IMR-90 (cell line): ENCODE measurements around the gene RMND5B. TPM values are rescaled to one million over a fixed set of nuclear protein-coding genes. Genes with fewer than 3 reads are reported as not detected.

Source experiments
- ATAC-seq: fragments of 200-7000 bp; cut with Tn5 transposase; 2 replicates; pipeline ENCODE4 v1.9.1; 2020; ENCODE audit warnings: low read depth, mild to moderate bottlenecking, moderate library complexity
- BruUV-seq: library from RNA; stranded (reverse); fragments of 400-500 nt; replicated peaks from 2 replicates; lab custom pipeline; 2021; lab: Mats Ljungman, UMichigan
- CTCF ChIA-PET: fragments of 300-600 bp; formaldehyde crosslinking; extraction: SDS; loops from one replicate; lab custom pipeline; 2021; ENCODE audit warnings: antibody characterized with exemption; lab: Yijun Ruan, JAX
- POLR2A ChIA-PET: fragments of 300-600 bp; sonication (Branson Sonifier 250); formaldehyde crosslinking; loops from one replicate; lab custom pipeline; 2022; ENCODE audit warnings: antibody characterized with exemption; ENCODE audit not compliant: unreplicated experiment; lab: Charles Lee
- DNase-seq: peaks from one replicate; pipeline ENCODE4 v3.0.0; 2013
- H2AFZ ChIP-seq: replicated peaks from 2 replicates; pipeline ENCODE3; 2013; ENCODE audit warnings: low read length, mild to moderate bottlenecking; ENCODE audit not compliant: poor library complexity
- H2AK5ac ChIP-seq: 2 replicates; pipeline ENCODE4 v1.6.1; 2013; ENCODE audit warnings: low read depth, low read length, inconsistent platforms
- H2AK9ac ChIP-seq: replicated peaks from 2 replicates; pipeline ENCODE3; 2013; ENCODE audit warnings: mild to moderate bottlenecking, low read depth, low read length, moderate library complexity; ENCODE audit not compliant: poor library complexity
- H2BK120ac ChIP-seq: 2 replicates; pipeline ENCODE4 v1.6.1; 2013; ENCODE audit warnings: low read depth, low read length, inconsistent platforms
- H2BK15ac ChIP-seq: 3 replicates; pipeline ENCODE4 v1.6.1; 2013; ENCODE audit warnings: low read depth, low read length, inconsistent platforms
- H2BK20ac ChIP-seq: 2 replicates; pipeline ENCODE4 v1.6.1; 2013; ENCODE audit warnings: low read depth, mild to moderate bottlenecking, inconsistent platforms, low read length, moderate library complexity
- H2BK5ac ChIP-seq: 2 replicates; pipeline ENCODE4 v1.6.1; 2013; ENCODE audit warnings: mild to moderate bottlenecking, low read depth, low read length, inconsistent platforms; ENCODE audit not compliant: poor library complexity, severe bottlenecking
- H3K14ac ChIP-seq: replicated peaks from 2 replicates; pipeline ENCODE4 v1.6.1; 2013; ENCODE audit warnings: low read depth, low read length, inconsistent platforms
- H3K18ac ChIP-seq: 2 replicates; pipeline ENCODE4 v1.6.1; 2013; ENCODE audit warnings: low read depth, low read length, control low read depth
- H3K23ac ChIP-seq: 2 replicates; pipeline ENCODE4 v1.6.1; 2013; ENCODE audit warnings: low read depth, low read length, inconsistent platforms
- H3K27ac ChIP-seq: 2 replicates; pipeline ENCODE4 v1.5.1; 2013; ENCODE audit warnings: mild to moderate bottlenecking, control low read depth, low read length; ENCODE audit not compliant: insufficient read depth
- H3K27me3 ChIP-seq: 2 replicates; pipeline ENCODE4 v1.6.1; 2013; ENCODE audit warnings: low read length; ENCODE audit not compliant: control insufficient read depth, insufficient read depth
- H3K36me3 ChIP-seq: 2 replicates; pipeline ENCODE4 v1.6.1; 2013; ENCODE audit warnings: low read length, mixed read lengths; ENCODE audit not compliant: control insufficient read depth, insufficient read depth
- H3K4ac ChIP-seq: 2 replicates; pipeline ENCODE4 v1.6.1; 2013; ENCODE audit warnings: low read depth, low read length, inconsistent platforms
- H3K4me1 ChIP-seq: 2 replicates; pipeline ENCODE4 v1.6.1; 2013; ENCODE audit warnings: low read length, mixed read lengths; ENCODE audit not compliant: control insufficient read depth, insufficient read depth
- H3K4me2 ChIP-seq: 2 replicates; pipeline ENCODE4 v1.6.1; 2013; ENCODE audit warnings: low read depth, mild to moderate bottlenecking, control low read depth, low read length, moderate library complexity
- H3K4me3 ChIP-seq: 2 replicates; pipeline ENCODE4 v1.5.1; 2013; ENCODE audit warnings: low read depth, mild to moderate bottlenecking, control low read depth, low read length, moderate library complexity; ENCODE audit not compliant: insufficient read depth
- H3K56ac ChIP-seq: 2 replicates; pipeline ENCODE4 v1.6.1; 2013; ENCODE audit warnings: low read length, inconsistent platforms; ENCODE audit not compliant: insufficient read depth; ENCODE audit errors: extremely low read depth
- H3K79me1 ChIP-seq, 2 experiments: 2 replicates each; pipeline ENCODE4 v1.6.1; 2013; ENCODE audit warnings: low read length in 2 of 2, inconsistent platforms in 1 of 2, low read depth in 1 of 2
- H3K9ac ChIP-seq: 2 replicates; pipeline ENCODE4 v1.6.1; 2013; ENCODE audit warnings: low read depth, low read length, control low read depth
- H3K9me1 ChIP-seq: 2 replicates; pipeline ENCODE4 v1.6.1; 2013; ENCODE audit warnings: low read length, inconsistent platforms; ENCODE audit not compliant: insufficient read depth
- H3K9me3 ChIP-seq: 2 replicates; pipeline ENCODE4 v1.6.1; 2013; ENCODE audit warnings: low read length; ENCODE audit not compliant: control insufficient read depth, insufficient read depth
- H4K20me1 ChIP-seq: 2 replicates; pipeline ENCODE4 v1.6.1; 2013; ENCODE audit warnings: low read length, inconsistent platforms; ENCODE audit not compliant: insufficient read depth
- H4K5ac ChIP-seq: 2 replicates; pipeline ENCODE4 v1.6.1; 2013; ENCODE audit warnings: mild to moderate bottlenecking, low read depth, low read length, control low read depth
- H4K8ac ChIP-seq, 2 experiments: 2 replicates each; pipeline ENCODE4 v1.6.1; 2013; ENCODE audit warnings: low read depth in 2 of 2, low read length in 2 of 2, control low read depth in 1 of 2, inconsistent platforms in 1 of 2
- H4K91ac ChIP-seq: 2 replicates; pipeline ENCODE4 v1.6.1; 2013; ENCODE audit warnings: low read depth, low read length, inconsistent platforms; ENCODE audit not compliant: insufficient read depth
- CEBPB ChIP-seq: IDR thresholded peaks from 2 replicates; pipeline ENCODE4 v1.6.1; 2012; ENCODE audit warnings: low read depth, low read length, improper control_type of control experiment
- CHD1 ChIP-seq: IDR thresholded peaks from 2 replicates; pipeline ENCODE4 v1.6.1; 2012; ENCODE audit warnings: low read depth, low read length, improper control_type of control experiment
- ELK1 ChIP-seq: fragments of 150-350 bp; IDR thresholded peaks from 2 replicates; pipeline ENCODE4 v1.6.1; 2016; ENCODE audit warnings: low read depth, mild to moderate bottlenecking, low read length, moderate library complexity, borderline replicate concordance
- MAFK ChIP-seq: IDR thresholded peaks from 2 replicates; pipeline ENCODE4 v1.6.1; 2012; ENCODE audit warnings: low read depth, low read length, improper control_type of control experiment
- MAZ ChIP-seq: IDR thresholded peaks from 2 replicates; pipeline ENCODE4 v1.6.1; 2012; ENCODE audit warnings: low read depth, mild to moderate bottlenecking, low read length, improper control_type of control experiment, moderate library complexity, borderline replicate concordance
- MXI1 ChIP-seq: IDR thresholded peaks from 2 replicates; pipeline ENCODE4 v1.6.1; 2012; ENCODE audit warnings: low read depth, mild to moderate bottlenecking, low read length, moderate library complexity, borderline replicate concordance
- NFE2L2 ChIP-seq: fragments of 150-350 bp; IDR thresholded peaks from 2 replicates; pipeline ENCODE4 v1.6.1; 2016; ENCODE audit warnings: low read depth, mild to moderate bottlenecking, low read length
- POLR2A ChIP-seq: IDR thresholded peaks from 2 replicates; pipeline ENCODE4 v1.6.1; 2012; ENCODE audit warnings: mild to moderate bottlenecking, low read depth, low read length
- RAD21 ChIP-seq: IDR thresholded peaks from 2 replicates; pipeline ENCODE4 v1.6.1; 2012; ENCODE audit warnings: low read length, improper control_type of control experiment
- RCOR1 ChIP-seq: IDR thresholded peaks from 2 replicates; pipeline ENCODE4 v1.6.1; 2012; ENCODE audit warnings: mild to moderate bottlenecking, low read length, improper control_type of control experiment; ENCODE audit not compliant: insufficient replicate concordance
- RFX5 ChIP-seq: IDR thresholded peaks from 2 replicates; pipeline ENCODE4 v1.8.0; 2012; ENCODE audit warnings: low read depth, mild to moderate bottlenecking, low read length, moderate library complexity
- SMC3 ChIP-seq: fragments of 150-350 bp; IDR thresholded peaks from 2 replicates; pipeline ENCODE4 v1.6.1; 2016; ENCODE audit warnings: low read depth, mild to moderate bottlenecking, antibody characterized with exemption, low read length, moderate library complexity
- USF2 ChIP-seq: fragments of 150-350 bp; IDR thresholded peaks from 2 replicates; pipeline ENCODE4 v1.6.1; 2017; ENCODE audit warnings: mild to moderate bottlenecking, antibody characterized with exemption, low read length, low read depth
- WGBS, 2 experiments: methylation state at CpG; one replicate each; pipeline versions ENCODE4 v1.1.5 to v1.1.7; 2013; ENCODE audit warnings: missing lambda C conversion rate in 2 of 2; ENCODE audit not compliant: insufficient read length in 1 of 2; ENCODE audit errors: extremely low coverage in 2 of 2; 5-methylcytosine and 5-hydroxymethylcytosine counted together
- dilution Hi-C: fragments of 300-500 bp; cut with HindIII; formaldehyde crosslinking; loops from one replicate; pipeline ENCODE4 v1.14.3; 2018; ENCODE audit warnings: low sequenced_read_pairs; ENCODE audit not compliant: unreplicated experiment
- in situ Hi-C: fragments of 300-500 bp; cut with MboI; formaldehyde crosslinking; loops from 3 replicates; pipeline ENCODE4 v1.14.3; 2019; ENCODE audit warnings: low sequenced_read_pairs, inconsistent platforms, mixed read lengths
- intact Hi-C: fragments of 100-400 bp; cut with micrococcal nuclease; formaldehyde crosslinking; loops from 2 replicates; pipeline ENCODE4 v1.10.0; 2022
- polyA plus RNA-seq, 3 experiments: library from polyadenylated mRNA; depleted of rRNA; stranded (reverse); fragments of >200 nt; gene quantifications; 2 replicates each; pipeline ENCODE4 v1.2.3, GENCODE V29; 2012; ENCODE audit warnings: low replicate concordance in 1 of 3
- total RNA-seq: library from RNA; depleted of rRNA; stranded (reverse); fragments of >200 nt; gene quantifications from 2 replicates; pipeline ENCODE4 v1.2.3, GENCODE V29; 2012

RMND5B gene
- total and polyA plus RNA-seq, 2 of the 4 experiments (the other 2 are of a cell fraction) = 14.0 to 19.5 TPM

- H2BK20ac ChIP-seq = no peak overlapping the region
- no peaks in the 10 kb centered on the region for H3K27me3 ChIP-seq
- ATAC-seq (no peak), DNase-seq (no peak)
- H3K4me2 ChIP-seq = no peak overlapping the region
- no peak overlapping the region for H3K23ac ChIP-seq
- in situ Hi-C loops (no loop called here), intact Hi-C loops (no loop called here), dilution Hi-C loops (no loop called here)
- H2AFZ ChIP-seq = no peak overlapping the region
- H3K4ac ChIP-seq = no peak overlapping the region
- H2BK5ac ChIP-seq = no peak overlapping the region
- WGBS, 2 experiments = 98% methylated on average over 9 of the region's 12 CpGs; no CpG with 5 or more reads in 1 of the 2 experiments
- no peak overlapping the region for H4K91ac ChIP-seq
- H2AK5ac ChIP-seq = no peak overlapping the region
- H4K8ac ChIP-seq = no peak overlapping the region
- H3K56ac ChIP-seq = no peak overlapping the region
- H3K9ac ChIP-seq = no peak overlapping the region
- no peak overlapping the region for H4K5ac ChIP-seq
- peaks cover 4% of the 10 kb centered on the region; the same call in 1 of the 2 replicates for H3K9me1 ChIP-seq
- H3K14ac ChIP-seq = no peak overlapping the region
- peaks cover 7 to 23% of the 10 kb centered on the region in 2 experiments; a peak in 3 of 4 replicates for H3K79me1 ChIP-seq
- CTCF ChIA-PET = no interaction called here
- peaks cover 23% of the 10 kb centered on the region for H3K36me3 ChIP-seq
- TF ChIP-seq SMC3 (no peak), CEBPB (no peak), CHD1 (no peak), USF2 (no peak), MAFK (no peak), POLR2A (no peak), RCOR1 (no peak), RAD21 (no peak), NFE2L2 (no peak), ELK1 (no peak), RFX5 (no peak), MXI1 (no peak), MAZ (no peak)
- POLR2A ChIA-PET = no interaction called here
- no peak overlapping the region for H2BK15ac ChIP-seq
- no peak overlapping the region for H3K27ac ChIP-seq
- H3K4me3 ChIP-seq = no peak overlapping the region
- BruUV-seq = no TSS peak
- H3K18ac ChIP-seq = no peak overlapping the region
- H3K4me1 ChIP-seq = no peaks in the 10 kb centered on the region
- H3K9me3 ChIP-seq = no peaks in the 10 kb centered on the region
- no peak overlapping the region for H2AK9ac ChIP-seq
- H4K20me1 ChIP-seq = no peaks in the 10 kb centered on the region; the same call in 1 of the 2 replicates
- no peak overlapping the region for H2BK120ac ChIP-seq
These were observed 7.2 kb downstream of the RMND5B start for GRCh38 chr5:178137991-178138390.
